ENCODE results near the gene CYB561D1.
"Not testable (repeated sequence)": the region's sequence is repeated elsewhere in the genome, so short reads cannot be mapped to it uniquely, and the experiment has no call there.

Gene CYB561D1

DNA sequence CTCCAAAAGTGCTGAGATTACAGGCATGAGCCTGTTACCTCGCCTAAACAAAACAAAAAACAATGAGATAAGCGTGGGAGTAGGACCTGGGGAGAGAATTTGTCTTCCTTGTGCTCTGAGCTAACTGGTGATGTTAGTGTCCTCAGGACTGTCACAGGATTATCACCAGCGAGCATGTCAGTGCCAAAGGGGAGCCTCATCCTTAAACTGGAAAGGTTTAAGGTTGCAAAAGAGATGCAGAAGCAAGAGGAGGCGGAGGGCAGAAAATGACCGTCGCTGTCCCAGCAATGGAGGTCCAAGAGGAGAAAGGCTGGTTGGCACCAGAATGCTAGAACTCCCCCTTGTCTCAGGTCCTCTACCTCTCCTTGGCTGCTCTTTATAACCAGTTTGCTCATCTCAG is 23.6 kb upstream of the CYB561D1 start:
- TF ChIP-seq POLR2A (IDR thresholded peaks at IDR 0.05; ENCODE audit: low read depth, low read length) (no peak), POLR2AphosphoS5 (IDR thresholded peaks at IDR 0.05; ENCODE audit: low read depth, low read length) (no peak), TAF1 (IDR thresholded peaks at IDR 0.05; ENCODE audit: borderline replicate concordance, low read depth, low read length) (no peak)
- no peak for FAIRE-seq
- DNase-seq (ENCODE audit: insufficient read length) = no peak

DNA sequence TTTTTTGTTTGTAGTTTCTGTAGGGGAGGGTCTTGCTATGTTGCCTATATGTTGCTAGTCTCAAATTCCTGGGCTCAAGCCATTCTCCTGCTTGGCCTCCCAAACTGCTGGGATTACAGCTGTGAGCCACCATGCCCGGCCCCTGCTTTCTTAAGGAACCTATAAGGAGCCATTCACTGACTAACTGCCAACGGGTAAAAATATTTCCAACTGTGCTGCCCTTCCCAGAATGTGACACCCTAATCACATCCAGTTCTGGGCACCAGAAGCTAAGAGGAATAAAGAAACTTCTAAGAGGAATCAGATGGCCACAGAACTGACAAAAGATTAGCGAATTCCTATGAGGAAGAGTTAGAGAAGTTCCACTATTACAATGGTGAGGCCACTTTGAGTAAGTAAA is 21.1 kb upstream of the CYB561D1 start:
- no peak for FAIRE-seq
- TF ChIP-seq POLR2AphosphoS5 (IDR thresholded peaks at IDR 0.05; ENCODE audit: low read depth, low read length) (no peak), TAF1 (IDR thresholded peaks at IDR 0.05; ENCODE audit: borderline replicate concordance, low read depth, low read length) (no peak), POLR2A (IDR thresholded peaks at IDR 0.05; ENCODE audit: low read depth, low read length) (no peak)
- no peak for DNase-seq (ENCODE audit: insufficient read length)

DNA sequence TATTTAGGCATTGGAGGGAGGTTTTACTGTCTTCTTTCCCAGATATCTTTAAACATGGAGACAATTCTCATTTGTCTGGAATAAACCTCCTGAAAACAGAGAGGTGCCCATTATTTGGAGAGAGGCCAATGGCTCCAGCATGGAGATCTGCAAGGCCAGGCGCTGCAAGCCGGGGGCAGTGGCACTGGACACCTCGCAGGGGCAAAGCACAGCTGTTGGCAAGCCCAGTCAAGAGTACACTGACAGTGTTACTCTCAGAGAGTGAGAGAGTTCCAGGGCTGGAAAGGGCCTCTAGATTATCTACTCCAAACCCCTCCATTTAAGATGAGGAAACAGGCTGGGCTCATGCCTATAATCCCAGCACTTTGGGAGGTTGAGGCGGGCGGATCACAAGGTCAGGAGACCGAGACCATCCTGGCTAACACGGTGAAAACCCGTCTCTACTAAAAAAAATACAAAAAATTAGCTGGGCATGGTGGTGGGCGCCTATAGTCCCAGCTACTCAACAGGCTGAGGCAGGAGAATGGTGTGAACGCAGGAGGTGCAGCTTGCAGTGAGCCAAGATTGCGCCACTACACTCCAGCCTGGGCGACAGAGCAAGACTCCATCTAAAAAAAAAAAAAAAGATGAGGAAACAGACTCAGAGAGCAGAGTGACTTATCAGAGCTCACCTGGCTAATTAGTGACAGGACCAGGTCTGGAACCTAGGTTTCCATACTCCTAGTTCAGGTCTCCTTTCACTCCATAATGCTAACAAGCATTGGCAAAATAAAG is 20.4 kb upstream of the CYB561D1 start:
- FAIRE-seq; DNase-seq (ENCODE audit: insufficient read length): not testable (repeated sequence)

DNA sequence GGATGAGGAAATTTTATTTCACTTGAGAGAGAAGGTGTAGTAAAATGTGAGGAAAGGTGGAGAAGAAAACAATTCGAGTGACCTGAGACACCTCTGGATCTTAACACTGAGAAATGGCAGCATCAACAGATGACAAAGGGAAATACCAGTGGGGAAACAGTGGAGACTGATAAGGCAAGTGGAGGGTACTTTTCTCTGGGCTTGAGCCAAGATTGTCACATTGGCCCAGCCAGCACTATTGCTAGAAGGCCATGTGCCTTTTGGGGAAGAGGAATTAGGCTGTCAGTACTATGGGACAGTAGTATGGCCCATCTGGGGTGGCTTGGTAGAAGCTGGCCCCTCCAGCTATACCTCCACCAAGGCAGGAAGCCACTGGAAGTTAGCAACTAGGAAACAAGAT is 19.2 kb upstream of the CYB561D1 start:
- FAIRE-seq (no peak), DNase-seq (ENCODE audit: insufficient read length) (no peak)
- TF ChIP-seq POLR2A (IDR thresholded peaks at IDR 0.05; ENCODE audit: low read depth, low read length) (no peak), POLR2AphosphoS5 (IDR thresholded peaks at IDR 0.05; ENCODE audit: low read depth, low read length) (no peak), TAF1 (IDR thresholded peaks at IDR 0.05; ENCODE audit: borderline replicate concordance, low read depth, low read length) (no peak)

DNA sequence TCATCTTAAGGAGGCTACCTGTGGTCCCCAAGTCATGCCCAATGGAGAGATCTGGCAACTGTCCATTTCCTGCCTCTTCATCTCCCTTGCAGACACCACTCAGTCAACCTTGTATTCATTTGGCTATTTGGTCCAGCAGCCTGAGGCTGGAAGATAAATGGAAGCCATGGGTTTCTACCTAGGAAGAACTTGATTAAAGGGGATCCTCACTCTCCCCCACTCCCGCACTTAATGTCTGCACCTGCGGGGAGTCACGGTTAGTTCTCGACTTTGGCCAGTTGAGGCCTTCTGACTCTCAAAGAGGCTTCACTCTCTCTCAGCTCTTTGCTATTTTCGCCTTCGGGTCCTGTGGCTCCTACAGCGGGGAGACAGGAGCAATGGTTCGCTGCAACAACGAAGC is 18.6 kb upstream of the CYB561D1 start:
- FAIRE-seq (no peak), DNase-seq (ENCODE audit: insufficient read length) (no peak)
- TF ChIP-seq POLR2AphosphoS5 (IDR thresholded peaks at IDR 0.05; ENCODE audit: low read depth, low read length) (no peak), TAF1 (IDR thresholded peaks at IDR 0.05; ENCODE audit: borderline replicate concordance, low read depth, low read length) (no peak), POLR2A (IDR thresholded peaks at IDR 0.05; ENCODE audit: low read depth, low read length) (no peak)

DNA sequence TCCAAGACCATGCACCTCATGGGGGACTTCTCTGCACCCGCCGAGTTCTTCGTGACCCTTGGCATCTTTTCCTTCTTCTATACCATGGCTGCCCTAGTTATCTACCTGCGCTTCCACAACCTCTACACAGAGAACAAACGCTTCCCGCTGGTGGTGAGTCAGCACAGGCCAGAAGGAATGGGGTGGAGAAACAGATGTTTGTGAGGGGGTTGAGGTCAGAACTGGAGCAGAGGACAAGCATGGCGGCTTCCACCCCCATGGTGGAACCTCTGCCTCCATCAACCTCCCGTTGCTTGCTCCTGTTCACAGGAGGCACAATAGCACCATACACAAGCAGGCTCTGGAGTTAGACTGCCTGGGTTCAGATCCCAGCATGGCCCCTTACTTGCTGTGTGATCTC is 17.1 kb upstream of the CYB561D1 start:
- FAIRE-seq = no peak
- TF ChIP-seq POLR2A (IDR thresholded peaks at IDR 0.05; ENCODE audit: low read depth, low read length) = no peak
- no peak for TF ChIP-seq POLR2AphosphoS5 (IDR thresholded peaks at IDR 0.05; ENCODE audit: low read depth, low read length)
- TF ChIP-seq TAF1 (IDR thresholded peaks at IDR 0.05; ENCODE audit: borderline replicate concordance, low read depth, low read length) = no peak
- DNase-seq (ENCODE audit: insufficient read length) = no peak

DNA sequence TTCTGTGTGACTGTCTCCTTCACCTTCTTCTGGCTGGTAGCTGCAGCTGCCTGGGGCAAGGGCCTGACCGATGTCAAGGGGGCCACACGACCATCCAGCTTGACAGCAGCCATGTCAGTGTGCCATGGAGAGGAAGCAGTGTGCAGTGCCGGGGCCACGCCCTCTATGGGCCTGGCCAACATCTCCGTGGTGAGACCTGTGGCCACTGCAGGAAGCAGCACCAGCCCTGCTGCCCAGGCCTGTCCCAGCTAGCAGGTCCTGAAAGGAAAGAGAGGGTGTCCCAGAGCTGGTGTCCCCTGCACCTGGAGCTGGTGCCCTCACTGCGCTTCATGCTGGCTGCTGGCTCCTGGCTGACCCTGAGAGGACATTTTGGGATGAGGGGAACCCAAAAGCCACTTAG is 16.1 kb upstream of the CYB561D1 start:
- FAIRE-seq (no peak), DNase-seq (ENCODE audit: insufficient read length) (no peak)
- TF ChIP-seq TAF1 (IDR thresholded peaks at IDR 0.05; ENCODE audit: borderline replicate concordance, low read depth, low read length) (no peak), POLR2A (IDR thresholded peaks at IDR 0.05; ENCODE audit: low read depth, low read length) (no peak), POLR2AphosphoS5 (IDR thresholded peaks at IDR 0.05; ENCODE audit: low read depth, low read length) (no peak)

DNA sequence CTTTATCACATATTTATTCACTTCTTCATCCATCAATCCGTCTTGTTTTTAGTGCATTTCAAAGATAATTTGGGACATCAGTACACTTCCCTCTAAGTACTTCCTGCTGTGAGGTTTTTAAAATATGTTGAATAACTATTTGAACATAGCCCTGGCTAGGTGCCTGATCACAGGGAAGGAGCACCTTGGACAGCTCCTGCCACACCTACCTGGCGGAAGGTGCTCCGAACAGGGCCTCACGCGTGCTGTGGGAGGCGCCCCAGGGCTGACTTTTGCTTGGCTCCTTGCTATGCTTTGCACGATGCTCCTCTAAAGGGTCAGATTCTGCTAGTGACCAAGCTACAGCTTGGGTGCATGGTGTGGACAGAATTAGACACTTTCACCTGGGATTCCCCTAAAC is 15.1 kb upstream of the CYB561D1 start:
- DNase-seq (ENCODE audit: insufficient read length) = no peak
- TF ChIP-seq POLR2A (IDR thresholded peaks at IDR 0.05; ENCODE audit: low read depth, low read length) = no peak
- TF ChIP-seq POLR2AphosphoS5 (IDR thresholded peaks at IDR 0.05; ENCODE audit: low read depth, low read length) = no peak
- no peak for TF ChIP-seq TAF1 (IDR thresholded peaks at IDR 0.05; ENCODE audit: borderline replicate concordance, low read depth, low read length)
- FAIRE-seq = no peak

DNA sequence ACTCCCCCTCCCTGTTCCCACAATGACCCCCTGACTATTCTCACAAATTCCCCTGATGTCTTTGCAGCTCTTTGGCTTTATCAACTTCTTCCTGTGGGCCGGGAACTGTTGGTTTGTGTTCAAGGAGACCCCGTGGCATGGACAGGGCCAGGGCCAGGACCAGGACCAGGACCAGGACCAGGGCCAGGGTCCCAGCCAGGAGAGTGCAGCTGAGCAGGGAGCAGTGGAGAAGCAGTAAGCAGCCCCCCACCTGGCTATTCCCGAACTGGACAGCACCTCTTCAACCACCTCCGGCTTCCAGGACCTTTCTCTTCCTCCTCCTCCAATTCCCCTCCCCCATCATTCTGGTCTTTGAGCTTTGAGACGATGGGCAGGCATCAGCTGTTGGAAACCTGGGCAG is 14.6 kb upstream of the CYB561D1 start:
- FAIRE-seq = no peak
- no peak for TF ChIP-seq TAF1 (IDR thresholded peaks at IDR 0.05; ENCODE audit: borderline replicate concordance, low read depth, low read length)
- TF ChIP-seq POLR2AphosphoS5 (IDR thresholded peaks at IDR 0.05; ENCODE audit: low read depth, low read length) = no peak
- TF ChIP-seq POLR2A (IDR thresholded peaks at IDR 0.05; ENCODE audit: low read depth, low read length) = no peak

DNA sequence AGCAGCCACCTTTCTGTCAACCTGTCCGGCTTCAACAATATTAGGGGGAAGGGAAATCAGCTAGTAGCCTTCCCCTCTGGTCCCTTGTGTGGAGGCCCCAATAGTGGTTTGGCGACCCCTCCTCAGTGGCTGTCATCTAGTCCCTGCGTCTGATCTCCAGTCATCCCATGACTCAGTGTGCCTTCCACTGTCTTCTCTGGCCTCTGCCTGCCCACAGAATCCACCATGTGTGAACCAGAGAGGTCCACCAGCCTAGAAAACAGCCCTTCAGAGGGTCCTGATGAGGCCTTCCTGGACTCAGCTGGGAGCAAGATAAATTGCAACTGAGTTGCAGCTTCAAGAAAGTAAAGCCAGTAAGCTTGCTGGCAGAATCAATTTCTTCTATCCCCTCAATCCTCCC is 14.0 kb upstream of the CYB561D1 start:
- TF ChIP-seq TAF1 (IDR thresholded peaks at IDR 0.05; ENCODE audit: borderline replicate concordance, low read depth, low read length) = no peak
- no peak for TF ChIP-seq POLR2AphosphoS5 (IDR thresholded peaks at IDR 0.05; ENCODE audit: low read depth, low read length)
- no peak for TF ChIP-seq POLR2A (IDR thresholded peaks at IDR 0.05; ENCODE audit: low read depth, low read length)
- DNase-seq (ENCODE audit: insufficient read length) = no peak
- no peak for FAIRE-seq

More for the DNA sequence above, 14.6 kb upstream of the CYB561D1 start:
- no peak for DNase-seq (ENCODE audit: insufficient read length)

DNA sequence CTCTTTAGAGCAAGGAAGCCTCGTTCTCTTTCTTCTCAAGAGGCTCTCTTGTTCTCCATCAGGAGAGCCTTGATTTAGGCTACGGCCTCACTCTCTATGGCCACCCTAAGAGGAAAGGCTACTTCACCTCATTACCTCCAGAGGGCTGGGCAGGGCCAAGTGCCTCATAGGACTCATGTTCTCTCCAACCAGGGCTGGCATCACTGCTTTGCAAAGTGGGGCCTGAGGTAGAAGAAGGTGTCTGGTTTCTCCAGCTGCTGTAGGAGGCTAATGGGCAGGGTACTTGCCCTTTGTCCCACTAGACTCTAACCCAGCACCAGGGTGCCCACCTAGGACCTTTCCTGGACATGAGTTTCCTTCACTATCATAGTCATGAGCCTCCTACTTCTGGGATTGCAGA is 12.2 kb upstream of the CYB561D1 start:
- FAIRE-seq (no peak), DNase-seq (ENCODE audit: insufficient read length) (no peak)
- no peak for TF ChIP-seq TAF1 (IDR thresholded peaks at IDR 0.05; ENCODE audit: borderline replicate concordance, low read depth, low read length)
- TF ChIP-seq POLR2A (IDR thresholded peaks at IDR 0.05; ENCODE audit: low read depth, low read length) = no peak
- no peak for TF ChIP-seq POLR2AphosphoS5 (IDR thresholded peaks at IDR 0.05; ENCODE audit: low read depth, low read length)

DNA sequence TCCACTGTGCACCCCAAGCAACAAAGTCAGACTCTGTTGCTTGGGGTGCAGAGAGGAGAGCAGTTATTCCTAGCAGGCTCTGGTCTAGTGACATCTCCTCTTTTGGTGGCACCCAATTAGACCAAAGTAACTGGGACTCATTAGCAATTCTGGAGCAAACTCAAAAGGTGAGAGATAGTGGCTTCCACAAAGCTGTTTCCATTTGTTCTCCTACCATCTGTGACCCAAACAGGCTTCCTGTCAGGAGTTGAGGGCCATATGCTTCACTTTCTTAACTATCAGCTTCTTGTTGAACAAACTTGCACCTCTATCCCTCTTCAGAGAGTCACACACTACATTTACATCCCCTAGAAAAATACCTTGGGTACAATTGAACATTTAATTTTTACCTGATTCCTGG is 11.7 kb upstream of the CYB561D1 start:
- TF ChIP-seq POLR2A (IDR thresholded peaks at IDR 0.05; ENCODE audit: low read depth, low read length) (no peak), POLR2AphosphoS5 (IDR thresholded peaks at IDR 0.05; ENCODE audit: low read depth, low read length) (no peak), TAF1 (IDR thresholded peaks at IDR 0.05; ENCODE audit: borderline replicate concordance, low read depth, low read length) (no peak)
- DNase-seq (ENCODE audit: insufficient read length) (no peak), FAIRE-seq (no peak)

Measured in GM12892 (cell line).